Erythroblast (primary cell): ENCODE measurements around the gene RELN.
A peak's percentile ranks its signal among the peaks of the same experiment; 100 is the strongest.
"Not testable (repeated sequence)": the region's sequence is repeated elsewhere in the genome, so short reads cannot be mapped to it uniquely, and the experiment has no call there.

Experiments used
- DNase-seq, 2 experiments: peaks; one replicate each; lab custom pipeline; 2025; lab: John Stamatoyannopoulos, UW
- GATA1 ChIP-seq: IDR thresholded peaks from 2 replicates; pipeline ENCODE4 v1.6.1; 2011; ENCODE audit warnings: low read depth, mild to moderate bottlenecking, control low read depth, low read length, moderate library complexity
- POLR2A ChIP-seq: IDR thresholded peaks from 2 replicates; pipeline ENCODE4 v1.6.1; 2011; ENCODE audit warnings: mild to moderate bottlenecking, low read length

The RELN gene

GRCh38 chr7:103524042-103524907 lies 465.2 kb downstream of the RELN start:
- TF ChIP-seq GATA1 (no peak), POLR2A (no peak)
- DNase-seq = peak; percentile 10 to 35

GRCh38 chr7:103521937-103522336 lies 467.5 kb downstream of the RELN start:
- TF ChIP-seq POLR2A (no peak), GATA1 (no peak)
- no peak for DNase-seq

GRCh38 chr7:103504505-103505135 lies 484.8 kb downstream of the RELN start:
- TF ChIP-seq GATA1 = no peak
- TF ChIP-seq POLR2A = no peak
- DNase-seq = no peak

- TF ChIP-seq POLR2A = no peak
- no peak for TF ChIP-seq GATA1
Measured at GRCh38 chr7:103501206-103501605, 488.3 kb downstream of the RELN start.

GRCh38 chr7:103499976-103500375 lies 489.5 kb downstream of the RELN start:
- no peak for DNase-seq
- TF ChIP-seq POLR2A = no peak
- no peak for TF ChIP-seq GATA1

More at GRCh38 chr7:103501206-103501605, 488.3 kb downstream of the RELN start:
- no peak for DNase-seq

- no peak for DNase-seq
- TF ChIP-seq POLR2A (no peak), GATA1 (no peak)
Measured at GRCh38 chr7:103487419-103487818, 502.0 kb downstream of the RELN start.

- not testable (repeated sequence) for DNase-seq
Measured at GRCh38 chr7:103486873-103487272, 502.6 kb downstream of the RELN start.

GRCh38 chr7:103480771-103481170 lies 508.7 kb downstream of the RELN start:
- TF ChIP-seq POLR2A (no peak), GATA1 (no peak)

GRCh38 chr7:103474956-103475355 lies 514.5 kb downstream of the RELN start:
- TF ChIP-seq POLR2A (no peak), GATA1 (no peak)

More at GRCh38 chr7:103480771-103481170, 508.7 kb downstream of the RELN start:
- no peak for DNase-seq

GRCh38 chr7:103469095-103469948 lies 520.1 kb downstream of the RELN start:
- no peak for DNase-seq
- no peak for TF ChIP-seq POLR2A
- TF ChIP-seq GATA1 = no peak

More at GRCh38 chr7:103474956-103475355, 514.5 kb downstream of the RELN start:
- DNase-seq = no peak

- TF ChIP-seq POLR2A = no peak
- TF ChIP-seq GATA1 = no peak
- DNase-seq = no peak
Measured at GRCh38 chr7:103466814-103467213, 522.6 kb downstream of the RELN start.

- no peak for DNase-seq
- TF ChIP-seq POLR2A = no peak
- TF ChIP-seq GATA1 = no peak
Measured at GRCh38 chr7:103462358-103462757, 527.1 kb downstream of the RELN start.
